Dendritic cell treated with granulocyte-macrophage colony-stimulating factor and Interleukin-4, amounts not matched to agents 40 ng/mL and 50 ng/mL, for 4 days (primary cell): ENCODE results near the gene GPC6.

Source experiments
- H3K27ac Mint-ChIP-seq: one replicate; pipeline ENCODE4 v1.8.0; 2022; ENCODE audit warnings: mild to moderate bottlenecking, mixed read lengths
- H3K27me3 Mint-ChIP-seq: one replicate; pipeline ENCODE4 v1.8.0; 2022; ENCODE audit warnings: mild to moderate bottlenecking, mixed read lengths
- H3K36me3 Mint-ChIP-seq: one replicate; pipeline ENCODE4 v1.8.0; 2022; ENCODE audit warnings: low read depth, mixed read lengths
- H3K4me1 Mint-ChIP-seq: one replicate; pipeline ENCODE4 v1.8.0; 2022; ENCODE audit warnings: low read depth, mixed read lengths
- H3K4me3 Mint-ChIP-seq: one replicate; pipeline ENCODE4 v1.8.0; 2022; ENCODE audit warnings: mild to moderate bottlenecking, moderate library complexity, mixed read lengths
- H3K9me3 Mint-ChIP-seq: one replicate; pipeline ENCODE4 v1.8.0; 2022; ENCODE audit warnings: mixed read lengths
- intact Hi-C: fragments of 100-400 bp; cut with micrococcal nuclease; formaldehyde crosslinking; loops from one replicate; pipeline ENCODE4 v1.15.0; 2022

GPC6 gene

GRCh38 chr13:94214121-94214520, 987.5 kb downstream of the GPC6 start:
- intact Hi-C loops = no loop called here
- H3K9me3 Mint-ChIP-seq = no peaks in the 10 kb centered on the region
- H3K27me3 Mint-ChIP-seq = no peaks in the 10 kb centered on the region
- no peaks in the 10 kb centered on the region for H3K4me1 Mint-ChIP-seq
- H3K36me3 Mint-ChIP-seq = no peaks in the 10 kb centered on the region
- H3K27ac Mint-ChIP-seq = no peak overlapping the region
- no peak overlapping the region for H3K4me3 Mint-ChIP-seq

GRCh38 chr13:94214975-94215374, 988.4 kb downstream of the GPC6 start:
- Mint-ChIP-seq H3K4me3 (no peak overlapping the region), H3K4me1 (no peaks in the 10 kb centered on the region), H3K9me3 (no peaks in the 10 kb centered on the region), H3K27me3 (no peaks in the 10 kb centered on the region), H3K36me3 (no peaks in the 10 kb centered on the region), H3K27ac (no peak overlapping the region)
- intact Hi-C loops = no loop called here

- no peaks in the 10 kb centered on the region for H3K36me3 Mint-ChIP-seq
These were observed 989.9 kb downstream of the GPC6 start for GRCh38 chr13:94216476-94216875.

GRCh38 chr13:94217370-94217769, 990.8 kb downstream of the GPC6 start:
- intact Hi-C loops = no loop called here
- no peak overlapping the region for H3K4me3 Mint-ChIP-seq
- H3K4me1 Mint-ChIP-seq = no peaks in the 10 kb centered on the region
- no peaks in the 10 kb centered on the region for H3K9me3 Mint-ChIP-seq
- no peak overlapping the region for H3K27ac Mint-ChIP-seq
- no peaks in the 10 kb centered on the region for H3K27me3 Mint-ChIP-seq
- H3K36me3 Mint-ChIP-seq = no peaks in the 10 kb centered on the region

More at GRCh38 chr13:94216476-94216875, 989.9 kb downstream of the GPC6 start:
- Mint-ChIP-seq H3K27me3 (no peaks in the 10 kb centered on the region), H3K4me1 (no peaks in the 10 kb centered on the region), H3K27ac (no peak overlapping the region), H3K4me3 (no peak overlapping the region), H3K9me3 (no peaks in the 10 kb centered on the region)
- intact Hi-C loops = no loop called here

- Mint-ChIP-seq H3K4me1 (no peaks in the 10 kb centered on the region), H3K4me3 (no peak overlapping the region), H3K9me3 (no peaks in the 10 kb centered on the region), H3K36me3 (no peaks in the 10 kb centered on the region), H3K27ac (no peak overlapping the region), H3K27me3 (no peaks in the 10 kb centered on the region)
- intact Hi-C loops = no loop called here
These were observed 991.9 kb downstream of the GPC6 start for GRCh38 chr13:94218537-94218936.

- no peaks in the 10 kb centered on the region for H3K36me3 Mint-ChIP-seq
- H3K27ac Mint-ChIP-seq = no peak overlapping the region
- intact Hi-C loops = no loop called here
- no peaks in the 10 kb centered on the region for H3K27me3 Mint-ChIP-seq
- no peaks in the 10 kb centered on the region for H3K9me3 Mint-ChIP-seq
- no peaks in the 10 kb centered on the region for H3K4me1 Mint-ChIP-seq
- no peak overlapping the region for H3K4me3 Mint-ChIP-seq
These were observed 992.3 kb downstream of the GPC6 start for GRCh38 chr13:94218951-94219350.

GRCh38 chr13:94224670-94225069, 998.1 kb downstream of the GPC6 start:
- Mint-ChIP-seq H3K27me3 (no peaks in the 10 kb centered on the region), H3K4me3 (no peak overlapping the region), H3K27ac (no peak overlapping the region), H3K4me1 (no peaks in the 10 kb centered on the region), H3K36me3 (no peaks in the 10 kb centered on the region), H3K9me3 (no peaks in the 10 kb centered on the region)
- intact Hi-C loops = no loop called here

GRCh38 chr13:94227255-94227879, 1000.8 kb downstream of the GPC6 start:
- no peaks in the 10 kb centered on the region for H3K27me3 Mint-ChIP-seq
- H3K36me3 Mint-ChIP-seq = no peaks in the 10 kb centered on the region
- no peak overlapping the region for H3K27ac Mint-ChIP-seq
- intact Hi-C loops = no loop called here
- no peak overlapping the region for H3K4me3 Mint-ChIP-seq
- no peaks in the 10 kb centered on the region for H3K4me1 Mint-ChIP-seq
- H3K9me3 Mint-ChIP-seq = no peaks in the 10 kb centered on the region

GRCh38 chr13:94228763-94229162, 1002.2 kb downstream of the GPC6 start:
- no peaks in the 10 kb centered on the region for H3K27me3 Mint-ChIP-seq

GRCh38 chr13:94232161-94232950, 1005.7 kb downstream of the GPC6 start:
- Mint-ChIP-seq H3K4me3 (no peak overlapping the region), H3K9me3 (no peaks in the 10 kb centered on the region), H3K4me1 (no peaks in the 10 kb centered on the region), H3K27me3 (peaks cover 5% of the 10 kb centered on the region), H3K36me3 (no peaks in the 10 kb centered on the region), H3K27ac (no peak overlapping the region)
- intact Hi-C loops = no loop called here

More at GRCh38 chr13:94228763-94229162, 1002.2 kb downstream of the GPC6 start:
- Mint-ChIP-seq H3K36me3 (no peaks in the 10 kb centered on the region), H3K27ac (no peak overlapping the region), H3K4me3 (no peak overlapping the region), H3K9me3 (no peaks in the 10 kb centered on the region), H3K4me1 (no peaks in the 10 kb centered on the region)
- intact Hi-C loops = no loop called here

- Mint-ChIP-seq H3K4me1 (no peaks in the 10 kb centered on the region), H3K27ac (no peak overlapping the region), H3K36me3 (no peaks in the 10 kb centered on the region), H3K27me3 (peaks cover 11% of the 10 kb centered on the region), H3K4me3 (no peak overlapping the region), H3K9me3 (no peaks in the 10 kb centered on the region)
- intact Hi-C loops = no loop called here
These were observed 1006.3 kb downstream of the GPC6 start for GRCh38 chr13:94232956-94233355.

- peaks cover 1% of the 10 kb centered on the region for H3K4me1 Mint-ChIP-seq
- no peak overlapping the region for H3K27ac Mint-ChIP-seq
- intact Hi-C loops = no loop called here
- no peaks in the 10 kb centered on the region for H3K36me3 Mint-ChIP-seq
- H3K4me3 Mint-ChIP-seq = no peak overlapping the region
- H3K9me3 Mint-ChIP-seq = no peaks in the 10 kb centered on the region
- peaks cover 16% of the 10 kb centered on the region for H3K27me3 Mint-ChIP-seq
These were observed 1006.8 kb downstream of the GPC6 start for GRCh38 chr13:94233401-94233800.

GRCh38 chr13:94233837-94234236, 1007.2 kb downstream of the GPC6 start:
- intact Hi-C loops = no loop called here
- Mint-ChIP-seq H3K27ac (no peak overlapping the region), H3K27me3 (peaks cover 20% of the 10 kb centered on the region), H3K9me3 (no peaks in the 10 kb centered on the region), H3K4me3 (no peak overlapping the region), H3K4me1 (peaks cover 5% of the 10 kb centered on the region), H3K36me3 (no peaks in the 10 kb centered on the region)

GRCh38 chr13:94234738-94235137, 1008.1 kb downstream of the GPC6 start:
- no peaks in the 10 kb centered on the region for H3K9me3 Mint-ChIP-seq
- no peak overlapping the region for H3K4me3 Mint-ChIP-seq
- intact Hi-C loops = no loop called here
- peaks cover 20% of the 10 kb centered on the region for H3K27me3 Mint-ChIP-seq
- no peaks in the 10 kb centered on the region for H3K36me3 Mint-ChIP-seq
- no peak overlapping the region for H3K27ac Mint-ChIP-seq
- peaks cover 6% of the 10 kb centered on the region for H3K4me1 Mint-ChIP-seq

- Mint-ChIP-seq H3K4me3 (no peak overlapping the region), H3K27ac (no peak overlapping the region), H3K9me3 (no peaks in the 10 kb centered on the region), H3K36me3 (no peaks in the 10 kb centered on the region), H3K4me1 (peaks cover 6% of the 10 kb centered on the region), H3K27me3 (peaks cover 28% of the 10 kb centered on the region)
- intact Hi-C loops = no loop called here
These were observed 1009.5 kb downstream of the GPC6 start for GRCh38 chr13:94236132-94236531.
